Astrocyte (in vitro differentiated cells and primary cell): ENCODE measurements around the gene RTN4. TPM values are rescaled to one million over a fixed set of nuclear protein-coding genes. Genes with fewer than 3 reads are reported as not detected.

Experiments
- DNase-seq: peaks from one replicate; pipeline ENCODE4 v3.0.0-alpha.2; 2010; ENCODE audit warnings: low read depth
- FAIRE-seq: peaks from 2 replicates; lab custom pipeline; 2011; peaks lifted over from hg19 to GRCh38; lab: Jason Lieb, UNC
- H2AFZ ChIP-seq: 2 replicates; pipeline ENCODE4 v1.6.0; 2012; ENCODE audit warnings: low read depth, low read length, inconsistent platforms
- H3K27ac ChIP-seq: 2 replicates; pipeline ENCODE4 v1.5.1; 2011; ENCODE audit warnings: low read depth, low read length, inconsistent platforms
- H3K27me3 ChIP-seq: 2 replicates; pipeline ENCODE4 v1.6.0; 2011; ENCODE audit warnings: low read length, inconsistent platforms; ENCODE audit not compliant: insufficient read depth
- H3K36me3 ChIP-seq: 2 replicates; pipeline ENCODE4 v1.5.1; 2011; ENCODE audit warnings: low read length, inconsistent platforms; ENCODE audit not compliant: insufficient read depth
- H3K4me1 ChIP-seq: 2 replicates; pipeline ENCODE4 v1.5.1; 2011; ENCODE audit warnings: low read length, inconsistent platforms; ENCODE audit not compliant: insufficient read depth
- H3K4me2 ChIP-seq: 2 replicates; pipeline ENCODE4 v1.6.0; 2012; ENCODE audit warnings: low read length, inconsistent platforms
- H3K4me3 ChIP-seq: 2 replicates; pipeline ENCODE4 v1.5.1; 2011; ENCODE audit warnings: low read depth, mild to moderate bottlenecking, low read length, inconsistent platforms; ENCODE audit not compliant: insufficient read depth
- H3K79me2 ChIP-seq: 2 replicates; pipeline ENCODE4 v1.6.0; 2012; ENCODE audit warnings: mild to moderate bottlenecking, low read length, inconsistent platforms; ENCODE audit not compliant: insufficient read depth
- H3K9ac ChIP-seq: 2 replicates; pipeline ENCODE4 v1.6.0; 2012; ENCODE audit warnings: mild to moderate bottlenecking, low read length, inconsistent platforms
- H3K9me3 ChIP-seq: 2 replicates; pipeline ENCODE4 v1.5.1; 2012; ENCODE audit warnings: low read depth, mild to moderate bottlenecking, low read length, inconsistent platforms; ENCODE audit not compliant: insufficient read depth
- H4K20me1 ChIP-seq: 2 replicates; pipeline ENCODE4 v1.6.0; 2012; ENCODE audit warnings: low read length, inconsistent platforms; ENCODE audit not compliant: insufficient read depth
- H3K27ac Mint-ChIP-seq: one replicate; pipeline ENCODE4 v1.8.0; 2021; ENCODE audit warnings: mild to moderate bottlenecking, mixed read lengths; ENCODE audit not compliant: unreplicated experiment
- H3K27me3 Mint-ChIP-seq: one replicate; pipeline ENCODE4 v1.8.0; 2021; ENCODE audit warnings: low read depth, mixed read lengths; ENCODE audit not compliant: unreplicated experiment
- H3K36me3 Mint-ChIP-seq: one replicate; pipeline ENCODE4 v1.8.0; 2021; ENCODE audit warnings: low read depth, mixed read lengths; ENCODE audit not compliant: unreplicated experiment
- H3K4me1 Mint-ChIP-seq: one replicate; pipeline ENCODE4 v1.8.0; 2021; ENCODE audit warnings: low read depth, mixed read lengths; ENCODE audit not compliant: unreplicated experiment
- H3K4me3 Mint-ChIP-seq: one replicate; pipeline ENCODE4 v1.8.0; 2021; ENCODE audit warnings: mild to moderate bottlenecking, moderate library complexity, mixed read lengths; ENCODE audit not compliant: unreplicated experiment
- H3K9me3 Mint-ChIP-seq: one replicate; pipeline ENCODE4 v1.8.0; 2021; ENCODE audit warnings: mild to moderate bottlenecking, mixed read lengths; ENCODE audit not compliant: unreplicated experiment
- CTCF ChIP-seq: IDR thresholded peaks from 2 replicates; pipeline ENCODE4 v1.5.1; 2011; ENCODE audit warnings: low read depth, mild to moderate bottlenecking, inconsistent platforms, low read length, moderate library complexity; ENCODE audit not compliant: insufficient read depth
- EZH2 ChIP-seq: IDR thresholded peaks from 2 replicates; pipeline ENCODE4 v1.6.1; 2012; ENCODE audit warnings: mild to moderate bottlenecking, low read length, inconsistent platforms; ENCODE audit not compliant: insufficient read depth
- total RNA-seq: library from RNA; stranded (reverse); gene quantifications from 2 replicates; pipeline ENCODE4 v1.2.1, GENCODE V29; 2021

Gene RTN4
- total RNA-seq, 1 donor from 2014 or later, result 541 TPM

- no peak overlapping the region for H3K9ac ChIP-seq
- Mint-ChIP-seq H3K27me3 (peaks cover 3% of the 10 kb centered on the region), H3K4me3 (no peak overlapping the region), H3K36me3 (peaks cover 6% of the 10 kb centered on the region), H3K4me1 (no peaks in the 10 kb centered on the region), H3K27ac (no peak overlapping the region), H3K9me3 (peaks cover 2% of the 10 kb centered on the region)
- FAIRE-seq, result no peak
- H3K79me2 ChIP-seq, result no peaks in the 10 kb centered on the region
- no peaks in the 10 kb centered on the region for H4K20me1 ChIP-seq
- H3K27ac ChIP-seq, result no peak overlapping the region
- no peaks in the 10 kb centered on the region for H3K9me3 ChIP-seq
- H3K4me1 ChIP-seq, result no peaks in the 10 kb centered on the region
- no peak overlapping the region for H3K4me2 ChIP-seq
- TF ChIP-seq CTCF (no peak), EZH2 (no peak)
- no peak for DNase-seq
- no peak overlapping the region for H3K4me3 ChIP-seq
- no peak overlapping the region for H2AFZ ChIP-seq
- H3K36me3 ChIP-seq, result no peaks in the 10 kb centered on the region
- peaks cover 2% of the 10 kb centered on the region for H3K27me3 ChIP-seq
These were observed 107.9 kb downstream of the RTN4 start for GRCh38 chr2:54942373-54942772.

GRCh38 chr2:54941248-54941984 is 108.8 kb downstream of the RTN4 start:
- H3K4me3 Mint-ChIP-seq, result no peak overlapping the region

GRCh38 chr2:54940723-54941122 is 109.5 kb downstream of the RTN4 start:
- no peak overlapping the region for H3K27ac Mint-ChIP-seq

More at GRCh38 chr2:54941248-54941984, 108.8 kb downstream of the RTN4 start:
- Histone ChIP-seq H4K20me1 (no peaks in the 10 kb centered on the region), H3K9ac (no peak overlapping the region), H3K4me2 (no peak overlapping the region), H3K9me3 (no peaks in the 10 kb centered on the region), H3K27me3 (peaks cover 2% of the 10 kb centered on the region), H3K36me3 (no peaks in the 10 kb centered on the region), H3K4me1 (no peaks in the 10 kb centered on the region), H3K27ac (no peak overlapping the region), H3K4me3 (no peak overlapping the region), H2AFZ (no peak overlapping the region), H3K79me2 (no peaks in the 10 kb centered on the region)
- Mint-ChIP-seq H3K36me3 (peaks cover 6% of the 10 kb centered on the region), H3K4me1 (no peaks in the 10 kb centered on the region), H3K27me3 (peaks cover 3% of the 10 kb centered on the region), H3K27ac (no peak overlapping the region), H3K9me3 (peaks cover 2% of the 10 kb centered on the region)
- FAIRE-seq (no peak), DNase-seq (no peak)
- no peak for TF ChIP-seq EZH2

More at GRCh38 chr2:54940723-54941122, 109.5 kb downstream of the RTN4 start:
- no peaks in the 10 kb centered on the region for H3K4me1 ChIP-seq
- H3K36me3 ChIP-seq, result no peaks in the 10 kb centered on the region
- Mint-ChIP-seq H3K27me3 (peaks cover 3% of the 10 kb centered on the region), H3K9me3 (peaks cover 2% of the 10 kb centered on the region), H3K36me3 (peaks cover 6% of the 10 kb centered on the region), H3K4me3 (no peak overlapping the region), H3K4me1 (no peaks in the 10 kb centered on the region)
- no peak overlapping the region for H3K4me2 ChIP-seq
- H3K27me3 ChIP-seq, result peaks cover 2% of the 10 kb centered on the region
- FAIRE-seq (no peak), DNase-seq (no peak)
- H3K27ac ChIP-seq, result no peak overlapping the region
- no peak overlapping the region for H3K9ac ChIP-seq
- no peaks in the 10 kb centered on the region for H4K20me1 ChIP-seq
- no peak overlapping the region for H3K4me3 ChIP-seq
- no peaks in the 10 kb centered on the region for H3K9me3 ChIP-seq
- no peak for TF ChIP-seq CTCF
- no peak for TF ChIP-seq EZH2
- no peaks in the 10 kb centered on the region for H3K79me2 ChIP-seq
- H2AFZ ChIP-seq, result no peak overlapping the region
